HepG2 (cell line): ENCODE measurements around the gene CTNNBL1. TPM values are rescaled to one million over a fixed set of nuclear protein-coding genes. Genes with fewer than 3 reads are reported as not detected.

Experiments used
- ATAC-seq: fragments of 200-7000 bp; cut with Tn5 transposase; 3 replicates; pipeline ENCODE4 v1.9.1; 2020; ENCODE audit warnings: mild to moderate bottlenecking, moderate library complexity
- BruUV-seq: library from RNA; stranded (reverse); fragments of 400-500 nt; replicated peaks from 2 replicates; lab custom pipeline; 2021; lab: Mats Ljungman, UMichigan
- CTCF ChIA-PET: fragments of 300-600 bp; formaldehyde crosslinking; extraction: SDS; loops from one replicate; lab custom pipeline; 2021; ENCODE audit warnings: low total read pairs, inconsistent platforms, low intra/inter-chr PET ratio; lab: Yijun Ruan, JAX
- POLR2A ChIA-PET: fragments of 350-600 bp; sonication (Branson Sonifier 250); formaldehyde crosslinking; loops from one replicate; lab custom pipeline; 2020; ENCODE audit warnings: antibody characterized with exemption, inconsistent platforms; lab: Yijun Ruan, JAX
- DNase-seq: peaks from one replicate; pipeline ENCODE4 v3.0.0-alpha.2; 2015; ENCODE audit warnings: low spot score
- FAIRE-seq: peaks from 3 replicates; lab custom pipeline; 2011; peaks lifted over from hg19 to GRCh38; lab: Jason Lieb, UNC
- H2AFZ ChIP-seq: one replicate; pipeline ENCODE4 v1.6.1; 2011; ENCODE audit warnings: low read length, inconsistent platforms
- H3K27ac ChIP-seq: fragments of 300-600 bp; 3 replicates; pipeline ENCODE4 v1.8.0; 2011; ENCODE audit warnings: mixed run types, mild to moderate bottlenecking, mixed read lengths, low read length, inconsistent platforms; ENCODE audit not compliant: insufficient read depth; ENCODE audit errors: extremely low read length
- H3K27me3 ChIP-seq, 2 experiments: fragments of 200-600 bp in 1 of 2; 2 replicates in 1 of 2; 3 replicates in 1 of 2; pipeline versions ENCODE4 v1.6.0 to v1.8.0; 2011; ENCODE audit warnings: low read length in 2 of 2, mild to moderate bottlenecking in 2 of 2, moderate library complexity in 2 of 2, inconsistent platforms in 1 of 2; ENCODE audit not compliant: insufficient read depth in 2 of 2, control insufficient read depth in 1 of 2
- H3K36me3 ChIP-seq, 2 experiments: fragments of 200-600 bp in 1 of 2; replicated peaks in 1 of 2; 2 replicates in 1 of 2; 3 replicates in 1 of 2; pipeline versions ENCODE4 v1.5.1 to v1.8.0; 2011; ENCODE audit warnings: low read length in 2 of 2, inconsistent platforms in 1 of 2; ENCODE audit not compliant: insufficient read depth in 2 of 2, control insufficient read depth in 1 of 2
- H3K4me1 ChIP-seq: 2 replicates; pipeline ENCODE4 v1.5.1; 2012; ENCODE audit warnings: low read length, inconsistent platforms; ENCODE audit not compliant: insufficient read depth
- H3K4me2 ChIP-seq: 2 replicates; pipeline ENCODE4 v1.6.0; 2011; ENCODE audit warnings: low read depth, low read length, inconsistent platforms
- H3K4me3 ChIP-seq, 3 experiments: fragments of 200-600 bp in 1 of 3; sonication (generic), shearing (Covaris generic) in 1 of 3; replicated peaks in 1 of 3; 2 replicates each; pipeline ENCODE4 v1.5.1; 2011 to 2016; ENCODE audit warnings: low read length in 3 of 3, inconsistent platforms in 2 of 3, low read depth in 2 of 3, mild to moderate bottlenecking in 2 of 3, control low read depth in 1 of 3, mixed read lengths in 1 of 3; ENCODE audit not compliant: insufficient read depth in 1 of 3
- H3K79me2 ChIP-seq: one replicate; pipeline ENCODE4 v1.6.1; 2011; ENCODE audit warnings: low read length, inconsistent platforms; ENCODE audit not compliant: insufficient read depth
- H3K9ac ChIP-seq: 2 replicates; pipeline ENCODE4 v1.6.0; 2011; ENCODE audit warnings: mild to moderate bottlenecking, low read depth, low read length, inconsistent platforms; ENCODE audit not compliant: insufficient read depth
- H3K9me3 ChIP-seq: 2 replicates; pipeline ENCODE4 v1.5.1; 2012; ENCODE audit warnings: mild to moderate bottlenecking, low read length
- H4K20me1 ChIP-seq: 2 replicates; pipeline ENCODE4 v1.6.0; 2011; ENCODE audit warnings: inconsistent platforms, mild to moderate bottlenecking, low read length, moderate library complexity; ENCODE audit not compliant: insufficient read depth
- EEA1 ChIP-seq: sonication (generic); formaldehyde crosslinking; IDR thresholded peaks from 2 replicates; pipeline ENCODE4 v1.5.1; 2020; ENCODE audit warnings: mild to moderate bottlenecking, missing genetic modification reagents, borderline replicate concordance
- KDM5A ChIP-seq: fragments of 200-600 bp; sonication (generic); IDR thresholded peaks from 2 replicates; pipeline ENCODE4 v1.7.0; 2018; ENCODE audit warnings: antibody characterized with exemption, mild to moderate bottlenecking, low read length, borderline replicate concordance
- MAZ ChIP-seq, 2 experiments: sonication (generic) in 1 of 2; formaldehyde crosslinking in 1 of 2; IDR thresholded peaks; 2 replicates each; pipeline versions ENCODE4 v1.5.0 to v1.6.1; 2012 to 2020; ENCODE audit warnings: low read depth in 2 of 2, mild to moderate bottlenecking in 2 of 2, borderline replicate concordance in 1 of 2, improper control_type of control experiment in 1 of 2, low read length in 1 of 2, missing genetic modification reagents in 1 of 2, moderate library complexity in 1 of 2
- RAD21 ChIP-seq: fragments of 450-650 bp; formaldehyde crosslinking; IDR thresholded peaks from 2 replicates; pipeline ENCODE4 v1.5.0; 2020; ENCODE audit warnings: mild to moderate bottlenecking
- RBM22 ChIP-seq: fragments of 200-400 bp; formaldehyde crosslinking; optimal IDR thresholded peaks from 2 replicates; pipeline ENCODE3; 2017; ENCODE audit warnings: mild to moderate bottlenecking, low read length, moderate library complexity
- SMC3 ChIP-seq: IDR thresholded peaks from 2 replicates; pipeline ENCODE4 v1.6.1; 2011; ENCODE audit warnings: low read length, improper control_type of control experiment
- STAG1 ChIP-seq: sonication (generic); formaldehyde crosslinking; IDR thresholded peaks from 2 replicates; pipeline ENCODE4 v1.4.0; 2020; ENCODE audit warnings: missing genetic modification reagents
- SUZ12 ChIP-seq: fragments of 150-350 bp; IDR thresholded peaks from 2 replicates; pipeline ENCODE4 v1.6.1; 2014; ENCODE audit warnings: low read depth, low read length
- ZNF282 ChIP-seq: fragments of 450-650 bp; IDR thresholded peaks from 2 replicates; pipeline ENCODE4 v1.6.1; 2018; ENCODE audit not compliant: partially characterized antibody
- ZNF768 ChIP-seq: sonication (generic); formaldehyde crosslinking; IDR thresholded peaks from 2 replicates; pipeline ENCODE4 v1.4.0; 2020; ENCODE audit warnings: missing genetic modification reagents
- ZNF891 ChIP-seq: sonication (generic); formaldehyde crosslinking; IDR thresholded peaks from 2 replicates; pipeline ENCODE4 v1.5.0; 2020; ENCODE audit warnings: mild to moderate bottlenecking, missing genetic modification reagents
- WGBS: methylation state at CpG from one replicate; pipeline ENCODE4 v1.1.6; 2017; ENCODE audit warnings: low lambda C conversion rate; 5-methylcytosine and 5-hydroxymethylcytosine counted together
- in situ Hi-C: cut with HindIII; loops from 2 replicates; pipeline ENCODE4 v1.10.0; 2017; ENCODE audit warnings: low pct_unique_long_range_greater_than_20kb; ENCODE audit not compliant: extremely low pct_ligation_motif_present
- intact Hi-C: fragments of 100-400 bp; cut with micrococcal nuclease; formaldehyde crosslinking; loops from one replicate; pipeline ENCODE4 v1.10.0; 2022; ENCODE audit not compliant: unreplicated experiment
- polyA plus RNA-seq, 8 experiments: library from polyadenylated mRNA; depleted of rRNA in 3 of 8; stranded (reverse) in 7 of 8; unstranded in 1 of 8; fragments of >200 nt; fragmentation: Illumina TruSeq in 4 of 8; extraction: Trizol in 4 of 8; gene quantifications; 2 replicates each; pipeline versions ENCODE4 v1.2.1 to v1.2.3, GENCODE V29; 2011 to 2016; ENCODE audit warnings: low read depth in 4 of 8, missing spikeins in 1 of 8, mixed read lengths in 1 of 8; ENCODE audit not compliant: insufficient read depth in 1 of 8
- total RNA-seq, 5 experiments: library from RNA; depleted of rRNA; stranded (reverse); fragments of >200 nt; fragmentation: Illumina TruSeq; extraction: Trizol; gene quantifications; 2 replicates each; pipeline ENCODE4 v1.2.3, GENCODE V29; 2016; ENCODE audit warnings: low read depth in 1 of 5
- TF ChIP-seq, protein P1 (sequence below): sonication (generic); formaldehyde crosslinking; IDR thresholded peaks from 2 replicates; pipeline ENCODE4 v1.5.0; 2020; ENCODE audit warnings: mild to moderate bottlenecking, missing genetic modification reagents, moderate library complexity

Gene CTNNBL1
- total and polyA plus RNA-seq, 2 of the 13 experiments (the other 11 are each of a cell fraction or from before 2014, with no cell fraction given): 49.3 to 94.6 TPM

DNA sequence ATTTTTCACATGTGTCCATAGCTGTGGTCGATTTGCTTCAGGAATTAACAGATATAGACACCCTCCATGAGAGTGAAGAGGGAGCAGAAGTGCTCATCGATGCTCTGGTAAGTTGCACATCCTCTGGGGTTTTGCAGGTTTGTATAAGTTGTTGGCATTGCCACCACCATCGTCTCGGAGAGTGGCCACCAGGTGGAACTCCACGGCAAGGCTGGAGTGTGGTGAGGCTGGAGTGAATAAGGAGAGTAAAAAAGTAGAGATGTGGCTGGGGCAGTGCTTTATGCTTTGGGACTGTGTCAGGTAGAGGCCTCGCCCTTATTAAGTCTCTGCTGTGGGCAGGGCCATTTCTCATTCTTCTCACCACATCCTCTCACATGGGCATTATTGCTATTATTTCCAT, 63.7 kb downstream of the CTNNBL1 start (continued):
- TF ChIP-seq KDM5A (no peak), SUZ12 (no peak)

DNA sequence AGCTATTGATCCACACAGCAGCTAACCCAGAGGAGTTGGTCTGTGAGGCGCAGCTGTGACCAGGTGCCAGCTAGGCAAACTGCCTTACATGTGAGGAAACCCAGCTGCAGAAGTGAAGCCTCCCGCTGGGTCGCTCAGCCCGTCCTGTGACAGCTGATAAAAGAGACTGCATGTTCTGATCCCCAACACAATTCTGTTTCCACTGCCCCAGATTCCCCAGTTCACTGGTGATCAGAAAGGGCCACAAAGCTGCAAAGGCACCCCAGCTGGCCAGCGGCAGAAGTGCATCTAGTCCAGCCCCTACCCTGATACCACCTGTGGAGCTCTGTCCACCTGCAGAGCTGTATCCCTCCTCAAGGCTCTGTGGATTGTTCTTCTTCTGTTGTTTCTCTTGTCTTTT, 64.5 kb downstream of the CTNNBL1 start:
- Histone ChIP-seq H3K36me3 (peaks cover 3 to 27% of the 10 kb centered on the region in 2 experiments; a peak in 3 of 5 replicates), H4K20me1 (no peaks in the 10 kb centered on the region), H2AFZ (no peak overlapping the region), H3K27ac (no peak overlapping the region), H3K79me2 (no peaks in the 10 kb centered on the region), H3K9me3 (no peaks in the 10 kb centered on the region), H3K9ac (no peak overlapping the region), H3K27me3 (no peaks in the 10 kb centered on the region), H3K4me3 (no peak overlapping the region), H3K4me1 (peaks cover 10% of the 10 kb centered on the region), H3K4me2 (no peak overlapping the region)
- no TSS peak for BruUV-seq
- peak; percentile 24 for DNase-seq
- peak; percentile 45; the same call in 1 of the 2 replicates for TF ChIP-seq RAD21 (CRISPR knock-in tag)
- TF ChIP-seq, protein P1, sequence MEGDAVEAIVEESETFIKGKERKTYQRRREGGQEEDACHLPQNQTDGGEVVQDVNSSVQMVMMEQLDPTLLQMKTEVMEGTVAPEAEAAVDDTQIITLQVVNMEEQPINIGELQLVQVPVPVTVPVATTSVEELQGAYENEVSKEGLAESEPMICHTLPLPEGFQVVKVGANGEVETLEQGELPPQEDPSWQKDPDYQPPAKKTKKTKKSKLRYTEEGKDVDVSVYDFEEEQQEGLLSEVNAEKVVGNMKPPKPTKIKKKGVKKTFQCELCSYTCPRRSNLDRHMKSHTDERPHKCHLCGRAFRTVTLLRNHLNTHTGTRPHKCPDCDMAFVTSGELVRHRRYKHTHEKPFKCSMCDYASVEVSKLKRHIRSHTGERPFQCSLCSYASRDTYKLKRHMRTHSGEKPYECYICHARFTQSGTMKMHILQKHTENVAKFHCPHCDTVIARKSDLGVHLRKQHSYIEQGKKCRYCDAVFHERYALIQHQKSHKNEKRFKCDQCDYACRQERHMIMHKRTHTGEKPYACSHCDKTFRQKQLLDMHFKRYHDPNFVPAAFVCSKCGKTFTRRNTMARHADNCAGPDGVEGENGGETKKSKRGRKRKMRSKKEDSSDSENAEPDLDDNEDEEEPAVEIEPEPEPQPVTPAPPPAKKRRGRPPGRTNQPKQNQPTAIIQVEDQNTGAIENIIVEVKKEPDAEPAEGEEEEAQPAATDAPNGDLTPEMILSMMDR (CRISPR knock-in tag): peak; percentile 44
- TF ChIP-seq MAZ (IDR thresholded peaks at IDR 0.05; ENCODE audit: borderline replicate concordance, low read depth, low read length): no peak
- TF ChIP-seq MAZ (CRISPR knock-in tag; IDR thresholded peaks at IDR 0.05; ENCODE audit: low read depth): no peak
- peak; percentile 83 for TF ChIP-seq ZNF768
- TF ChIP-seq EEA1 (CRISPR knock-in tag): no peak
- peak; percentile 54; the same call in 1 of the 2 replicates for TF ChIP-seq STAG1 (CRISPR knock-in tag)
- no peak for TF ChIP-seq ZNF282
- 0 out of 2 replicates have a peak, but pooled peaks have one; percentile 34 for TF ChIP-seq ZNF891 (CRISPR knock-in tag)
- TF ChIP-seq RBM22: peak; percentile 59
- TF ChIP-seq SMC3: peak; percentile 17; the same call in 1 of the 2 replicates
- peak; percentile 97 for ATAC-seq
- in situ Hi-C loops: no loop called here
- no peak for FAIRE-seq
- CTCF ChIA-PET: interaction anchor here (1.0 to 2.0 kb wide), 2 partner anchors 106 to 194 kb away, joined by 3 to 7 read pairs; no protein-coding TSS in a partner anchor
- intact Hi-C loops: no loop called here
- POLR2A ChIA-PET: no interaction called here
- 94% methylated on average over 5 of the region's 5 CpGs for WGBS
